ENCODE results near the gene BCORL1.

The BCORL1 gene

DNA sequence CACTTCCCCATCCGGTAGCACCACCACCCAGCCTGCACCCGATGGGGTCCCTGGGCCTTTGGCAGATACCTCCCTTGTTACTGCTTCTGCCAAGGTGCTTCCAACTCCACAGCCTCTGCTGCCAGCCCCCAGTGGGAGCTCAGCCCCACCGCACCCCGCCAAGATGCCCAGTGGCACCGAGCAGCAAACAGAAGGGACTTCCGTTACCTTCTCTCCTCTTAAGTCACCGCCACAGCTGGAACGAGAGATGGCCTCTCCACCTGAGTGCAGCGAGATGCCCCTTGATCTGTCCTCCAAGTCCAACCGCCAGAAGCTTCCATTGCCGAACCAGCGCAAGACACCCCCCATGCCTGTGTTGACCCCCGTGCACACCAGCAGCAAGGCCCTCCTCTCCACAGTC, 31.9 kb downstream of the BCORL1 start:
- DNase-seq (ENCODE audit: low read depth in 2 of 2): no peak

DNA sequence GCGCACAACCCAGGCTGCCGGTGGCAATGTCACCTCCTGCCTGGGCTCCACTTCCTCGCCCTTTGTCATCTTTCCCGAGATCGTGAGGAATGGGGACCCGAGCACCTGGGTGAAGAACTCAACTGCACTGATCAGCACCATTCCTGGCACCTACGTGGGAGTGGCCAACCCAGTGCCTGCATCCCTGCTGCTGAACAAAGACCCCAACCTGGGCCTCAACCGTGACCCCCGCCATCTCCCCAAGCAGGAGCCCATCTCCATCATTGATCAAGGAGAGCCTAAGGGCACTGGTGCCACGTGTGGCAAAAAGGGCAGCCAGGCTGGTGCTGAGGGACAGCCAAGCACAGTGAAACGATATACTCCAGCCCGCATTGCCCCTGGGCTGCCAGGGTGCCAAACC, 32.3 kb downstream of the BCORL1 start:
- no peak for DNase-seq (ENCODE audit: low read depth in 2 of 2)

DNA sequence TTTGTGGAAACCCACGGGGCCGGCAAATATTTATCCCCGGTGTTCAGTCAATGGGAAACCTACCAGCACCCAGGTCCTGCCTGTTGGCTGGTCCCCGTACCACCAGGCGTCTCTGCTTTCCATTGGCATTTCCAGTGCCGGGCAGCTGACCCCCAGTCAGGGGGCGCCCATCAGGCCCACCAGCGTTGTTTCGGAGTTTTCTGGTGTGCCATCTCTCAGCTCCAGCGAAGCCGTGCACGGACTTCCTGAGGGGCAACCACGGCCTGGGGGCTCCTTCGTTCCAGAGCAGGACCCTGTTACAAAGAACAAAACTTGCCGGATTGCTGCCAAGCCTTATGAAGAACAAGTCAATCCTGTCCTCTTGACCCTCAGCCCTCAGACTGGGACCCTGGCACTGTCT, 32.7 kb downstream of the BCORL1 start:
- no peak for DNase-seq (ENCODE audit: low read depth in 2 of 2)

DNA sequence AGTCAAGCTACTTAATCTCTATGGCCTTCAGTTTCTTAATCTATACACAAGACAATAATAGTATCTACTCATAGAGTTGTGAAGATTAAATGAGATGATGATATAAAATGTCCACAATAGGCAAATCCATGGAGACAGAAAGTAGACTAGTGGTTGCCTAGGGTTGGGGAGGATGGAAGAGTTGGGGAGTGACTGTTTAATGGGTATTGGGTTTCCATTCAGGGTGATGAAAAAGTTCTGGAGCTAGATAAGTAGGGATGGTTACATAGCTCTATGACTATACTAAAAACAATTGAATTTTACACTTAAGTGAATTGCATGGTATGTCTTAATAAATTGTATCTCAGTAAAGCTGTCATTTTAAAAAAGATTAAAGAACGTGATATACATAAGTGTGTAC, 35.7 kb downstream of the BCORL1 start:
- DNase-seq (ENCODE audit: low read depth in 2 of 2): no peak

DNA sequence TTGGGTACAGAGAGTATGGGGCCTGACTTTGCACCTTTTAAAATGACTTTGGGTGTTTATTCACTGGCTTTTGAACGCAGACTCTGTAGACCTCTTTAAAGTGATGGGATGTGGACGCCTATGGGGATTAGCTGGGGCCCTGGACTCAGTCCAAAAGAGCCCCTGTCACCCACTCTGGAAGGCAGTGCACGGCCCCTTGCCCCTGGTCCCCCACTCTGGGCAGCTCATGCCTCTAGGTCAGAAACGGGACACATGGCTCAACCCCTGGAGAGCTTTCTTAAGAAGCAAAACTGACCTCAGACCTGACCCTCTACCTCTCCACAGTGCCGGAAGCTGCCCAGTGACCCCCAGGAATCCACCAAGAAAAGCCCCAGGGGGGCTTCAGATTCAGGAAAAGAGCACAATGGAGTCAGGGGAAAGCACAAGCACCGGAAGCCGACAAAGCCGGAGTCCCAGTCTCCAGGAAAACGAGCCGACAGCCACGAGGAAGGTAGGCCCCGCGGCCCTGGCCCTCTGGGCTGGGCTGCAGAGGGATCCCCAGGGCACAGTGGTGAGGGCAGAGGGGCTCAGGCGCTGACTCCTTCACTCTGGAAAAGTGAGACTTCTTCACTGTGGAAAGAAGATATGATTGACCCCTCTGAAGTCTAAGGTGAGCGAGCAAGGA, 38.4 kb downstream of the BCORL1 start:
- DNase-seq (ENCODE audit: low read depth in 2 of 2): no peak

DNA sequence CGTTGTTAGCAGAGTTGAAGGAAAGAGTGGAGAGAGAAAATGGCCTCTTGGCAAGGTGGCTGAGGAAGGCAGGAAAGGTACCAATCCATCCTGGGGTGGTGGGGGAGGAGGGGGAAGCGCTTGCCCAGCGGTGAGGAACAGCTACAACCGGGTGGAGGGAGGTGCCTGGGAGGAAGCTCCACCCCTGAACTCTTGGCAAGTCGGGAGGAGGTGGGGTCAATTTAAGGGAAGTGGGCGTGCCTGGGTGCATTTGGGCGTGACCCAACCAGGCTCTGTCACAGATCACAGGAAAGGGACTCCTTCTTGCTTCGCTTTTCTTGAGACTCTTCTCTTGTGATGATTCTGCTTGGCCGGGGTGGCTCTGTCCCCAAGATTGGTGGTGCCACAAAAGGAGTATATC, 41.7 kb downstream of the BCORL1 start:
- DNase-seq (ENCODE audit: low read depth in 2 of 2): peak; percentile 32 to 57

DNA sequence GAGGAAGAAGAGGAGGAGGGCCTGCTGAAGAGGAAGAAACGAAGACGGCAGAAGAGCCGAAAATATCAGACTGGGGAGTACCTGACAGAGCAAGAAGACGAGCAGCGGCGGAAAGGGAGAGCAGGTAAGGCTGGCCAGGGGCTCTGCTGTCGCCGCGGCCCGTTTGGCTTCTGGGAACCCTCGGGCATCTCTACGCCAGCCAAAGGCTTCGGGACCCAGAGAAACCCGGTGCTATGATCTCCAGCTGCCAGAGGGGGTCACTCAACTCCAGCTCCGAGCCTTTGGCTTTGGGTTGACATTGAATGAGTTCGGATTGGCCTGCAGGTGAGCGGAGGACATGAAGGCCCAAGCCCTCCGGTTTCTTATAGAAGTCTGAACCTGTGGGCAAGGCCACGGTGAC, 42.8 kb downstream of the BCORL1 start:
- no peak for DNase-seq (ENCODE audit: low read depth in 2 of 2)

DNA sequence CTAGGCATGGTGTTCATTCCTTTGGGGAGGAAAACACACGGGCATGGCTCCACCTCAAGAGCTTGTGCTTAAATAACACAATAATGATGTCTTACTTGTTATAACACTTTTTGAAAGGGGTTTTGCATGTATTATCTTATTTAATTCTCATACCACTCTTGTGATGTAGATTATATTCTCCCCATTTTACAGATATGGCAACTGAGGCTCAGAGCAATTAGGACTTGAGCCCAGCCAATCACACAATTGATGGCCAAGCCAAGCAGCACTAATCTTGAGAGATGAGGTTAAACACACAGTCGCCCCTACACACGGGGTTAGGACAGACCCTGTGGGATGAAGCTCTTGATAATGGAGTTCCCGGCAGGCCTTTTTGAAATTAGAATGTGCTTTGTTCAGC, 45.1 kb downstream of the BCORL1 start:
- DNase-seq (ENCODE audit: low read depth in 2 of 2): no peak

DNA sequence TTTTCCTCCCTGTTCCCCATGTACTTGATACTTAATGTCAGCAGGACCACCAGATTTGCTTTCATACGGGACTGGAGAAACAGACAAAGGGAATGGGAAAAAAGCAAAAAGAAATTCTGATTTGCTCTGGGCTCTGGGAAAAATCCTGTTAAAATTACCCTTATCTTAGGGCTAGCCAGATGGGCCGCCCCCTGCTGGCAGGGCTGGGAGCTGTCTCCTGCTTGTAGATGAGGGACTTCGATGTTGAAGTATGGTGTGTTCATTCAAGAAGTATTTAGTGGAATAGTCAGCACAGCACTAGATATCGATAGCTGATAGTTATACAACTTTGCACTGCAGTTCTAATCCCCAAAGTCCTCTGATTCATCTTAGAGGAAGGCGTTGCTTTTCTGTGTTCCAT, 45.8 kb downstream of the BCORL1 start:
- DNase-seq (ENCODE audit: low read depth in 2 of 2): peak; percentile 5 to 27

DNA sequence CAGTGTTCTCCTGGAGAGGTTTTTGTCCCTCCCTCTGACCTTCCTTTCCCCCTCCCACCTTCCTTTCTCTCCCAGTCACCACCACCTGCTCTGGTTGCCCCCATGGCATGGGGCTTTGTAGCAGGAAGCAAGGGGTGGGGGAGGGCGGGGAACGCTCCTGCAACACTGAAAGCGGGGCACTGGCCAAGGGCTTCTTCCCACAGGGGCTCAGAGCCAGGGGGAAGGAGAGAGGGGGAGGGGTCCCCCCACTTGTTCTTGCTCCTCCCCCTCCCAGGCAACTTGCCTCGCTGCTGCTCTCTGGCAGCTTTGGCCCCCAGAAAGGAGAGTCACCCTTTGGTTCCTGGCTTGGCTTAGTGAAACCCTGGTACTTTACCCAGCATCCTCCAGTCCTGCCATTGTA, 48.4 kb downstream of the BCORL1 start:
- DNase-seq (ENCODE audit: low read depth in 2 of 2): no peak

DNA sequence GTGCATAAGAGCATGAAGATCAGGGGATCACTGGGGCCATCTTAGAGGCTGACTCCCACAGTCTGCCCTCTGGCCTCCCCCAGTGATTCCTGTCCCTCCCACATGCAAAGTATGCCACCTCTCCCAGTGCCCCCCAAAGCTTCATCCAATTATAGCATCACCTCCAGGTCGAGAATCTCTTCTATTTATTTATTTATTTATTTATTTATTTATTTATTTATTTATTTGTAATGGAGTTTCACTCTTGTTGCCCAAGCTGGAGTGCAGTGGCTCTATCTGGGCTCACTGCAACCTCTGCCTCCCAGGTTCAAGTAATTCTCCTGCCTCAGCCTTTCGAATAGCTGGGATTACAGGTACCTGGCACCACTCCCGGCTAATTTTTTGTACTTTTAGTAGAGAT, 50.1 kb downstream of the BCORL1 start:
- DNase-seq (ENCODE audit: low read depth in 2 of 2): no peak

DNA sequence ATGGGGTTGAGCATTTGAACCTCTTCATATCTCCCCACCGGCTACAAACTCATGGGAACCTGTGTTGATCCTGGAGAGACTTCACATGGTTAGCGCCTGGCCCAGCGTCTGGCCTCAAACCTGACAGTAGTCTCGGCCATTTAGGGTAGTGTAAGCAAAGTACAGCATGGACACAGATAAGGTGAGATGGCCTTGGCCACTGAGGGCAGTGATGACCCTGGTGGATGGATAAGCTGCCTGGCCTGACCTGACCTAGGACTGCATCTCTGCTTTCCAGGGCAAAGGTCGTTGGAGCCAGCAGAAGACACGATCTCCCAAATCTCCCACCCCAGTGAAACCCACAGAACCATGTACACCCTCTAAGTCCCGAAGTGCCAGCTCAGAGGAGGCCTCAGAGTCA, 51.7 kb downstream of the BCORL1 start:
- DNase-seq (ENCODE audit: low read depth in 2 of 2): no peak

DNA sequence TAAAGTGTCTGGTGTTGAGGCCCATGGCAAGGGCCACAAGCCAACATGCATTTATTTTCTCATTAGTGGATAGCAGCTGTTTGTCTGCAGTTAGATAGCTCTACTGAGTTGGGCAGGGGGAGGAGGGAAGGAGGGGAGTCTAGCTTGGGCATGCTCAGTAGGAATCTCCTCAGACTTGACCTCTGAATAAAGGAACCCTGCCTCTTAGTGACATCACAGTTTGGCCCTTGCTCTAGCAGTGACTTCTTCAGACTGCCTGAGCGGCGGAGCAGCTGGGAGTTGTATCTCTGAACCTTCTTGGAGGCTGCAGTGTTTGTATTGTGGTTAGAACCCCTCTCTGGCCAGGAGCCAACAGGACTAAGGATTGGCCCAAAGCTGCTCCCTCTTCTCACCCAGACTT, 57.4 kb downstream of the BCORL1 start:
- DNase-seq (ENCODE audit: low read depth in 2 of 2): no peak

DNA sequence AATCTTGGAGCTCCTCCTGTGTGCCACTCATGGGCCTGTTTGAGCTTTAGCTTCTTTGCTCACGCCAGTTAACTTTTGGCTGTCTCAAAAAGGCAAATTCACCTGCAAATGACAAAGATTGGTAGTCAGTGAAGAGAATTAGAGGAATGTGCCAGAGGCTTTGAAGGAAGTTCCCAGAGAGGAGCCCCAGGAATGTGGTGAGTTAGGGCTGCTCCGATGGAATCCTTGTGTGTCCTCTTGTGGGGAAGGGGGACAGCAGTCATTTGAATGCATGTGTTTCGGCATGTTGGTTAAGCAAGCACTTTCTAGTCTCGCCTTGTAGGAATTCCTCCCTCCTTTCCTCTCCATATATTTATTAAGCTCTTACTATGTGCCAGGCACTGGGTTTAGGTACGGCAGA, 65.0 kb downstream of the BCORL1 start:
- DNase-seq (ENCODE audit: low read depth in 2 of 2): no peak

DNA sequence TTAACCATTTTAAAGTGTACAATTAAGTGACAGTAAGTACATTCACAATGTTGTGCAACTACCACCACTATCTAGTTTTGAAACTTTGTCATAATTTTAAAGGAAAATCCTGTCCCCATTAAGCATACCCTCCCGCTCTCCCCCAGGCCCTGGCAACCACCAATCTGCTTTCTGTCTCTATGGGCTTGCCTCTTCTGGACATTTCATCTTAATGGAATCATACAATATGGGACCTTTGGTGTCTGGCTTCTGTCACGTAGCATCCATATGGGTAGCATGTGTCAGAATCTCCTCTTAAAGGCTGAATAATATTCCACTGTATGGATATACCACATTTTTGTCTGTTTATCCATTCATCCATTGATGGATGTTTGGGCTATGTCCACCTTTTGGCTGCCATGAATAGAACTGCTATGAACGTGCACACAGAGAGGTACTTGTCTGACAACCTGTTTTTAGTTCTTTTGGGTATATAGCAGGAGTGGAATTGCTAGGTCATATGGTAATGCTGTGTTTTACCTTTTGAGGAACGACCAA, 66.3 kb downstream of the BCORL1 start:
- no peak for DNase-seq (ENCODE audit: low read depth in 2 of 2)

DNA sequence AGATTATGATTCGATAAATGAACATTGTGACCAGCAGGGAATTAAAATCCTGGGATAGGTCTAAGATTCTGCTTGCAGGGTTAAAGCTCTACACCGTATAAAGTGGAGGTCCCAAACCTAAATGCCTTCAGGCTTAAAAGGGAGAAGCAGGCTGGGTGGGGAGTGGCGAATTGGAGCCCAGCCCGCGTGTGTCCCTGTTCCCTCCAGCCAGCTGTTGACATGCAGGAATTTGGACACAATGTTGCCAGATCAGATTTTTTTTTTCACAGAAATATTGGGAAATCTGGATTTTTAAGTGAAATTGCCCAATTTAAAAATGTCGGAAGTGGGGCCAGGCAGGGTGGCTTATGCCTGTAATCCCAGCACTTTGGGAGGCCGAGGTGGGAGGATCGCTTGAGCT, 67.4 kb downstream of the BCORL1 start:
- no peak for DNase-seq (ENCODE audit: low read depth in 2 of 2)

DNA sequence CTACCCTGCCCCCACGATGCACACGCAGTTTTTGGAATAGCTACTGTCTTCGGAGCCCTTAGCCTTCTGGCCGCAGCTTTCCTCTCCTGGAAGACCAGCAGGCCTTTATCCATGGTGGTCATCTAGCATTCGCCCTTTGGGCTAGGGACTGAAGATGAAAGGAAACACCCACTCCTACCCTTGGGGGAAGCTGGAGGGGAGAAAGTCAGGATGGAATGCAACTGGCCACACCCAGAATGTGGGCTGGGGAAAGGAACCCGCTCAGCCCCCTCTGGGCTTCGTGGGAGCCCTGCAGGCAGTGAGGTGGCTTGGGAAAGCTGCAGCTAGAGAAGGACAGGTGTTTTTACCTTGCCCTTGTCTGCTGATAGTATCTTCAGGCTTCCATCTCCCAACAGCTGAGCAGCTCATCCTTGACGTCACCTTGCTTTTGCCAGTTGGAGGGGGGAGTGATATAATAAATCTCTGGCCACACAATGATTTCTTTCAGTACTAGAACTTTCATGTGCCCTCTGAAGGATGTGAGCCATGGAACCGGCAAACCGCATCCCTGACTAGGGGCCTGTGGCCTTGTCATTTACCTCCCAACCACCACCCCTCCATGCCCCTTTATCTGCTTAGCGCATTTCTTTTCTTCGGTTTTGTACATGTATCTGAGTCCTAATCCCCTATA, 68.9 kb downstream of the BCORL1 start:
- no peak for DNase-seq (ENCODE audit: low read depth in 2 of 2)

DNA sequence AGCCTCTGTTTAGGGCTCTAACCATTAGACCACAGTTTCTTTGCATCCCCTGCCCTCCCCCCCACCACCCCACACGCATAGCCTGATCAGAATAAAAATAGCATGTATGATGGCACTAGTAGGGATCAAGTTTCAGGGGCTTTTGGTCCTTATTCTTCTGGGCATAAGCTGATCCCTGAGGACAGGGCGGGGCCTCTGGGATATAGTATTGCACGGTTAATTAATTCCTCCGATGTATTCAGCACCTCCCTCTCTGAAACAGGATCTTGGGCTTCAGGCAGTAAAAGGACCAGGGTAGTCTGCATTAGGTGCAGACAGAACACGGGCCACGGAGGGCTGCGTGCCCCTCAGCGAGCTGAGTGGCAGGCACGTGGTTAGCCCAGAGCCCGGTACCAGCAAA, 70.8 kb downstream of the BCORL1 start:
- no peak for DNase-seq (ENCODE audit: low read depth in 2 of 2)

DNA sequence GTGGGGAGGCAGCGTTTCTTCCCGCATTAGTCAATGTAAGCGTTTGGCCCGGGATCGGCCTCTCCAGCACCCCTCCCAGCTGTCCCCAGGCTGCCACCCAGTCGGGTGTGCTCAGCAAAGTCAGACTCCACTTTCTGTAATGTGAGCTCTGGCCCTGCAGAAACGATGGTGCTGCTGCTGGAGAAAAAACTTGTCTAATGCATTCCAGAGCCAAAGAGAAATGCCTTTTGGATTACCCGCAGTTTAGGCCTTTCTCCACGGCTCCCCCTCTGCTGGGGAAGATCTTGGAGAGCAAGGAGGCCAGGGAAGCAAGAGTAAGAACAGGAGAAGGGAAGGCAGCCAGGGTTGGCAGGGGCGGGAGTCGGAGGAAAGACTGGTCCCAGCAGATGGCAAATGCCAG, 72.7 kb downstream of the BCORL1 start:
- no peak for DNase-seq (ENCODE audit: low read depth in 2 of 2)

DNA sequence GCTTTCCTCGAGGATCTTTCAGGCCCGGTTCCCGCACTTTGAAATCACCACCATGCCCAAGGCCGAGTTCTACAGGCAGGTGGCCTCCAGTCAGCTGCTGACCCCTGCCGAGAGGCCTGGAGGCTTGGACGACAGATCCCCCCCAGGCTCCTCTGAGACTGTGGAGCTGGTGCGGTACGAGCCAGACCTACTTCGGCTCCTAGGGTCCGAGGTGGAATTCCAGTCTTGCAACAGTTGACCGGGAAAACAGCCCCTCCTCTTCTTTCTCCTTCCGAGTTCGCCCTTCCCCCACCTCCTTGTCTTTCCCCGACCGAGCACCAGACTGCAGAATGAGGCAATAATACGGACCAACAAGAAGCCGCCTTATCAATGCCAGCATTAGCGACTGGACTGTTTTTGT, 73.5 kb downstream of the BCORL1 start:
- DNase-seq (ENCODE audit: low read depth in 2 of 2): no peak

DNA sequence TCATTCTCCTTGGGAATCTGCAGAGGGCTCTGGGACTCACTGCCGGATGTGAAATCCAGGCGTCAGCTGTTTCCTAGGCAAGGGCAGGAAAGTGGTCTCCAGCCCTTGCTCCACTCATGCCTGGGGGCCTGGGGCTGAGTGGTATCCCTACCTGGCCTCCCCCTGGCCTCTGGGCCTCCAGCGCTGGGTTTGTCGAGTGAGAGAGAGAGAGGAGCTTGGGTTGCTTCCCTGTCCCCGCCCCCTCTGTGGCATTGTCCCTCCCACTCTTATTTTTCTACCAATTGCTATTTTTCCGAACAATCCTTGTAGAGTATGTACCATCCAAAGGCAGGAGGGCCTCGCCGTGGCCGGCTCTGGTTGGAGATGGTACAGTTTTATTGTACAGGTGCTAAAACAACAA, 74.8 kb downstream of the BCORL1 start:
- DNase-seq (ENCODE audit: low read depth in 2 of 2): no peak

DNA sequence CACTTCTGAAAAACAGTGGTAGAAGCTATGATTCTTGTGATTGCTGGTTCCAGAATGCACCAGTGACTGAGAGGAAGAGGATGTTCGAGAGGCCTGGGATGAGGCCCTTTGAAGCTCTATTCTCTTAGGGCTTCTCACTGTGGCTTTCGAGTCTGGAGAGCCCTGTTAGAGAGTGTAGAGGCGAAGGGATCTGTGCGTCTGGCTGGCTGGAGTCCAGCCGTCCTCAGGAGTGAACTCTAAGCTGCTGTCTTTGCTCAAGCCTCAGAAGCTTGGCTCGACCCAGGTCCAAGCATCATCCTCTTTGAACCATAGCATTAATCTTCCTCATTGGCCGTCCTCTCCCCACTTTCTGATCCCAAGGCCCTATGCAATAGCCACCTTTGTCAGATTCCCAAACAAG, 76.2 kb downstream of the BCORL1 start:
- no peak for DNase-seq (ENCODE audit: low read depth in 2 of 2)

Data from activated CD8-positive, alpha-beta memory T cell treated with anti-CD3 and anti-CD28 coated beads for 4 hours (primary cell).